ENCODE measurements around the gene KRT79. TPM values are rescaled to one million over a fixed set of nuclear protein-coding genes. Genes with fewer than 3 reads are reported as not detected.

KRT79 gene
- total and polyA plus RNA-seq, 3 donors from 2014 or later = 0.19 to 0.24 TPM; not detected in 1

DNA sequence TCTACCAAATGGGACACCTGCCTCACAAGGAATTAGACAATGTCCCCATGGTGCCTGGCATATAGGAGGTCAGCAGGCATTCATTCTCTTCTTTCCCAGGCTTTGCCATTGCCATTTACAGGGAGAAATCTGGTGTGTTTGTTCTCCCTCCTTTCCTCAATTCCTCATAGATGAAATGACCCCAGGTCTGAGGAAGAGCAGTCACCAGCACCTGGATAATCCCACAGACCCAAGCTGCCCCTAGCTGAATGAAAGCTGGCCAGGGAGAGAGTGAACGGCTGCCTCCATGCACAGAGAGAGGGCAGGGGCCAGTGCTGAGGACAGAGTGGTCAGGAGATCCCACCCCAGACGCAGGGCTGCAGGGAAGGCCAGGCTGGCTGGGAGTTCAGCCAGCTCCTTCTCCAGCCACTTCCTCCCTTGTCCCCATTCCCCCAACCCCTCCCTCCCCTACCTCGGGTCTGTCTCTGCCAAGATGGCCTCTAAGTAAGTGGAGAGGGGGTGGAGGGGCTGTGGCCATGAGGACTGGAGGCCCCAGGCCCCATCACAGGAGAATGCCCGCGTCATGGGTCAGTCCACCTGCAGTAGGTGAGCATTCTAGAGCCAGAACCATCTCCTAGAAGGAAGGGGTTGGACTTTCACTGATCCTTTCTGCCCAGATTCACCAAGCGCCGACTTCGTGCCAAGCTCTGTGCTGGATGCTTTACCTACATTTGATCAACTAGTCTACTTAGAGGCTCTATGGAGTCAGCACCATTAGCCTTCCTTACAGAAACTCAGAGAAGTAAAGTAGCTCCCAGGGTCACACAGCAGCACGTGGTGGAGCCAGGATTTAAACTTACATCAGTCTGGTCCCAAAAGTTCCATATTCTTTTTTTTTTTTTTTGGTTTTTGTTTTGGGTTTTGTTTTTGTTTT is 18.2 kb downstream of the KRT79 start:
- DNase-seq = no peak
- WGBS, 2 donors = 72 to 73% methylated on average over 9 of the region's 9 CpGs
- Histone ChIP-seq H3K27me3 (no peaks in the 10 kb centered on the region), H3K27ac (no peak overlapping the region), H3K36me3 (ENCODE audit: low read depth, missing control alignments) (no peaks in the 10 kb centered on the region), H3K9me3 (no peaks in the 10 kb centered on the region), H3K4me1 (no peaks in the 10 kb centered on the region), H3K4me3 (no peak overlapping the region)
- TF ChIP-seq, protein P1, sequence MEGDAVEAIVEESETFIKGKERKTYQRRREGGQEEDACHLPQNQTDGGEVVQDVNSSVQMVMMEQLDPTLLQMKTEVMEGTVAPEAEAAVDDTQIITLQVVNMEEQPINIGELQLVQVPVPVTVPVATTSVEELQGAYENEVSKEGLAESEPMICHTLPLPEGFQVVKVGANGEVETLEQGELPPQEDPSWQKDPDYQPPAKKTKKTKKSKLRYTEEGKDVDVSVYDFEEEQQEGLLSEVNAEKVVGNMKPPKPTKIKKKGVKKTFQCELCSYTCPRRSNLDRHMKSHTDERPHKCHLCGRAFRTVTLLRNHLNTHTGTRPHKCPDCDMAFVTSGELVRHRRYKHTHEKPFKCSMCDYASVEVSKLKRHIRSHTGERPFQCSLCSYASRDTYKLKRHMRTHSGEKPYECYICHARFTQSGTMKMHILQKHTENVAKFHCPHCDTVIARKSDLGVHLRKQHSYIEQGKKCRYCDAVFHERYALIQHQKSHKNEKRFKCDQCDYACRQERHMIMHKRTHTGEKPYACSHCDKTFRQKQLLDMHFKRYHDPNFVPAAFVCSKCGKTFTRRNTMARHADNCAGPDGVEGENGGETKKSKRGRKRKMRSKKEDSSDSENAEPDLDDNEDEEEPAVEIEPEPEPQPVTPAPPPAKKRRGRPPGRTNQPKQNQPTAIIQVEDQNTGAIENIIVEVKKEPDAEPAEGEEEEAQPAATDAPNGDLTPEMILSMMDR (IDR thresholded peaks at IDR 0.05) = no peak
- no peak for TF ChIP-seq POLR2A (IDR thresholded peaks at IDR 0.05)
- intact Hi-C loops (cut with DNase I; ENCODE audit: low total_unique reads) = no loop called here

DNA sequence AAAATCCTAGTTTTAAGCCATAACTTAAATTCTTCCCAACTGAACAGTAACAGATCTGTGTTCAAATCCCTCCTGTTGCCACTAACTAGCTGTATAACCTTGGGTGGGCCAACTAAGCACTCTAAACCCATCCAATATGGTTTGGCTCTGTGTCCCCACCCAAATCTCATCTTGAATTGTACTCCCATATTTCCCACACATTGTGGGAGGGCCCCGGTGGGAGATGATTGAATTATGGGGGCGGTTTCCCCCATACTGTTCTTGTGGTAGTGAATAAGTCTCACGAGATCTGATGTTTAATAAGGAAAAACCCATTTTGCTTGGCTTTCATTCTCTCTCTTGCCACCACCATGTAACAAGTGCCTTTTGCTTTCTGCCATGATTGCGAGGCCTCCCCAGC is 18.9 kb downstream of the KRT79 start:
- H3K27me3 ChIP-seq = no peaks in the 10 kb centered on the region
- no peak overlapping the region for H3K27ac ChIP-seq
- H3K4me1 ChIP-seq = no peaks in the 10 kb centered on the region
- no peak for DNase-seq
- intact Hi-C loops (cut with DNase I; ENCODE audit: low total_unique reads) = no loop called here
- WGBS, 2 donors = 87 to 95% methylated on average over 4 of the region's 4 CpGs
- TF ChIP-seq, protein P1 (IDR thresholded peaks at IDR 0.05) = no peak
- no peak for TF ChIP-seq POLR2A (IDR thresholded peaks at IDR 0.05)
- H3K36me3 ChIP-seq (ENCODE audit: low read depth, missing control alignments) = no peaks in the 10 kb centered on the region
- H3K4me3 ChIP-seq = no peak overlapping the region
- H3K9me3 ChIP-seq = no peaks in the 10 kb centered on the region

DNA sequence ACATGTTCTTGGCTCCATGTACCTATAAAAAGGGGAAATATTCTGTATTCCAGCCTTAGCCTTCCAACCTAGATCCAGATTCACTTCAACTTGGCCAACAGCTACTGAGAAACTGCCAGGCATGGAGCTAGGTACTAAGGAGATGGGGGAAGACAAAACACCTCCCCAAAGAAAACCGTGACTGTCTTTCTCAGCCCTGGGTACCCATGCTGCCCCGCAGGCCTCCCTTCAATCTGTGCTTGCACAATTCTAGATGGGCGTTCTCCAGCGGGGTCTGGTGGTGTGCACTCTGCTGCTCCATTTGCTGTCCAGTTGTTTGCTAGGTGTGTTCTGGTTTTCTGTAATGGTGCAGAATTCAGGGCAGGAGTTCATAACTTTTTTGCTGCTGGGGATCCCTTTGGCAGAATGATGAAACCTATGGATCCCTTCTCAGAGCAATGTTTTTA is 19.4 kb downstream of the KRT79 start:
- Histone ChIP-seq H3K4me3 (no peak overlapping the region), H3K36me3 (ENCODE audit: low read depth, missing control alignments) (no peaks in the 10 kb centered on the region), H3K4me1 (no peaks in the 10 kb centered on the region), H3K27me3 (no peaks in the 10 kb centered on the region), H3K27ac (no peak overlapping the region), H3K9me3 (no peaks in the 10 kb centered on the region)
- DNase-seq = no peak
- WGBS, 2 donors = 90 to 91% methylated on average over 4 of the region's 4 CpGs
- TF ChIP-seq, protein P1 (IDR thresholded peaks at IDR 0.05) = no peak
- intact Hi-C loops (cut with DNase I; ENCODE audit: low total_unique reads) = no loop called here

DNA sequence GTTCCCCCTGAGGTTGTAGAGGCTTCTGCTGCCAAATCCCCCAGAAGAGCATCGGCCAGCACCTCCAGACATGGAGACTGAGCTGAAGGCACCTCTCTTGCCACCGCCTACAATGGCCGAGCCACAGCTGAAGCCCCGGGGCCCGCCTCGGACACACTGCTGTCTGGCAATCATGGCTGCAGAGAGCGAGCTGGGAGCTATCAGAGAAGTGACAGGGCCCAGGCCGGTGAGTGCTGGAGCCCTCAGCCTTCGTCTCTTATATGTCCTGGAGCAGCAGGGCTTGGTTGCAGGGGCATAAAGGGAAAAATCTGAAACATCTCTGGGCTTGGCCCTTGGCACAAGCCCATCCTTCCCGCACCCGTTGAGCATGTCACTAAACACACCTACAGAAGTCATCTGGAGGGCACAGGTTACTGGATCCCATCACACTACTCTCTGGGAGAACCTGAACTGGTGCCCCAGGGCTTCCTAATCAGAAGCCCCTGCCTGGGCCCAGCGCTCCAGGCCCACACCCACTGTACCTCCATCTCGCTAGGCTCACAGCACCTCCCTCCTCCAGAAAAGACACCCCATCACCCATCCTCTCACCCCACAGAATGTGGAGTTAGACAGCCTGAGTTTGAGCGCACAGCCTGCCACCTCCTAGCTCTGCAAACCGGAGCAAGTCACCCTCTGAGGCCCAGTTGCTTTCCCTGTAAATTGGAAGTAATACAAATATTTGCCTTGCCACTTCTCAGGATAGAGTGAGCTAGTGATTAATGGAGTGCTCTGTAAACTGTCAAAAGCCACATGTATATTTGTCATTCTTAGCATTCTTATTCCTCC is 20.0 kb downstream of the KRT79 start, which contains the start of gene KRT4:
Gene KRT4, minus strand, starts transcription at position 232 of the 825 bp plus-strand sequence. Its CDS starts 58 bp downstream, at position 174.
- DNase-seq = no peak
- intact Hi-C loops (cut with DNase I; ENCODE audit: low total_unique reads) = no loop called here
- H3K27me3 ChIP-seq = no peaks in the 10 kb centered on the region
- no peaks in the 10 kb centered on the region for H3K4me1 ChIP-seq
- H3K4me3 ChIP-seq = no peak within 1 kb of the TSS
- no peaks in the 10 kb centered on the region for H3K9me3 ChIP-seq
- 92 to 93% methylated on average over 13 to 15 of the region's 15 CpGs for whole genome bisulfite sequencing, 2 donors
- TF ChIP-seq, protein P1 (IDR thresholded peaks at IDR 0.05) = no peak
- TF ChIP-seq POLR2A (IDR thresholded peaks at IDR 0.05) = no peak
- H3K27ac ChIP-seq = no peak within 1 kb of the TSS
- no peaks in the 10 kb centered on the region for H3K36me3 ChIP-seq (ENCODE audit: low read depth, missing control alignments)

Measured in testis (tissue), 3 donors.